ENCODE results near the gene C1QTNF1.

GRCh38 chr17:79006794-79007503 is 17.0 kb upstream of the C1QTNF1 start:
- no peak for TF ChIP-seq CTCF (IDR thresholded peaks at IDR 0.05)
- no peak for TF ChIP-seq POLR2A (IDR thresholded peaks at IDR 0.05)

All from thyroid gland (tissue), 4 donors.